ENCODE data around the gene ASPSCR1. TPM values are rescaled to one million over a fixed set of nuclear protein-coding genes. Genes with fewer than 3 reads are reported as not detected.

ASPSCR1 gene
- total RNA-seq, 1 experiment from 2014 or later = 59.2 TPM

- no peak overlapping the region for H3K27ac Mint-ChIP-seq (ENCODE audit: unreplicated experiment)
- peaks cover 12% of the 10 kb centered on the region for H3K36me3 Mint-ChIP-seq (ENCODE audit: insufficient read depth, unreplicated experiment)
- no peaks in the 10 kb centered on the region for H3K9me3 Mint-ChIP-seq (ENCODE audit: unreplicated experiment)
- no peaks in the 10 kb centered on the region for H3K27me3 ChIP-seq (replicated peaks; ENCODE audit: control insufficient read depth, insufficient read depth, low read length)
- ChIA-PET CTCF (no interaction called here), POLR2A (no interaction called here)
- no TSS peak for BruUV-seq (replicated peaks)
- H3K9me3 ChIP-seq = no peaks in the 10 kb centered on the region
- no peak overlapping the region for H3K4me3 ChIP-seq (ENCODE audit: low read depth, low read length)
- DNase-seq = no peak
- H3K4me3 Mint-ChIP-seq (ENCODE audit: unreplicated experiment) = no peak overlapping the region
- H3K36me3 ChIP-seq (ENCODE audit: control insufficient read depth, insufficient read depth, low read length) = no peaks in the 10 kb centered on the region; the same call in 1 of the 2 replicates
- no peaks in the 10 kb centered on the region for H3K27me3 Mint-ChIP-seq (ENCODE audit: insufficient read depth, unreplicated experiment)
- TF ChIP-seq, protein P1, sequence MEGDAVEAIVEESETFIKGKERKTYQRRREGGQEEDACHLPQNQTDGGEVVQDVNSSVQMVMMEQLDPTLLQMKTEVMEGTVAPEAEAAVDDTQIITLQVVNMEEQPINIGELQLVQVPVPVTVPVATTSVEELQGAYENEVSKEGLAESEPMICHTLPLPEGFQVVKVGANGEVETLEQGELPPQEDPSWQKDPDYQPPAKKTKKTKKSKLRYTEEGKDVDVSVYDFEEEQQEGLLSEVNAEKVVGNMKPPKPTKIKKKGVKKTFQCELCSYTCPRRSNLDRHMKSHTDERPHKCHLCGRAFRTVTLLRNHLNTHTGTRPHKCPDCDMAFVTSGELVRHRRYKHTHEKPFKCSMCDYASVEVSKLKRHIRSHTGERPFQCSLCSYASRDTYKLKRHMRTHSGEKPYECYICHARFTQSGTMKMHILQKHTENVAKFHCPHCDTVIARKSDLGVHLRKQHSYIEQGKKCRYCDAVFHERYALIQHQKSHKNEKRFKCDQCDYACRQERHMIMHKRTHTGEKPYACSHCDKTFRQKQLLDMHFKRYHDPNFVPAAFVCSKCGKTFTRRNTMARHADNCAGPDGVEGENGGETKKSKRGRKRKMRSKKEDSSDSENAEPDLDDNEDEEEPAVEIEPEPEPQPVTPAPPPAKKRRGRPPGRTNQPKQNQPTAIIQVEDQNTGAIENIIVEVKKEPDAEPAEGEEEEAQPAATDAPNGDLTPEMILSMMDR (IDR thresholded peaks at IDR 0.05; ENCODE audit: insufficient read depth in 1 of 2, low read depth in 1 of 2, low read length in 1 of 2, severe bottlenecking in 1 of 2, unreplicated experiment in 1 of 2) = no peak
- intact Hi-C loops (cut with micrococcal nuclease; ENCODE audit: unreplicated experiment) = no loop called here
- H3K4me1 ChIP-seq = peaks cover 19% of the 10 kb centered on the region
- no peaks in the 10 kb centered on the region for H3K4me1 Mint-ChIP-seq (ENCODE audit: low read depth, unreplicated experiment)
Observed at GRCh38 chr17:81999587-81999975, 22.2 kb downstream of the ASPSCR1 start.

GRCh38 chr17:81999976-82000802 is 22.8 kb downstream of the ASPSCR1 start:
- BruUV-seq (replicated peaks) = no TSS peak
- no peak overlapping the region for H3K4me3 Mint-ChIP-seq (ENCODE audit: unreplicated experiment)
- no peaks in the 10 kb centered on the region; the same call in 1 of the 2 replicates for H3K36me3 ChIP-seq (ENCODE audit: control insufficient read depth, insufficient read depth, low read length)
- peaks cover 12% of the 10 kb centered on the region for H3K36me3 Mint-ChIP-seq (ENCODE audit: insufficient read depth, unreplicated experiment)
- no peaks in the 10 kb centered on the region for H3K9me3 ChIP-seq
- CTCF ChIA-PET = no interaction called here
- H3K27me3 Mint-ChIP-seq (ENCODE audit: insufficient read depth, unreplicated experiment) = no peaks in the 10 kb centered on the region
- H3K4me1 ChIP-seq = peaks cover 19% of the 10 kb centered on the region
- intact Hi-C loops (cut with micrococcal nuclease; ENCODE audit: unreplicated experiment) = no loop called here
- H3K4me3 ChIP-seq (ENCODE audit: low read depth, low read length) = no peak overlapping the region
- no peaks in the 10 kb centered on the region for H3K4me1 Mint-ChIP-seq (ENCODE audit: low read depth, unreplicated experiment)
- TF ChIP-seq, protein P1 (IDR thresholded peaks at IDR 0.05; ENCODE audit: insufficient read depth in 1 of 2, low read depth in 1 of 2, low read length in 1 of 2, severe bottlenecking in 1 of 2, unreplicated experiment in 1 of 2) = no peak
- POLR2A ChIA-PET = no interaction called here
- no peaks in the 10 kb centered on the region for H3K27me3 ChIP-seq (replicated peaks; ENCODE audit: control insufficient read depth, insufficient read depth, low read length)
- DNase-seq = no peak
- peak overlapping the region; percentile 70 for H3K27ac Mint-ChIP-seq (ENCODE audit: unreplicated experiment)
- no peaks in the 10 kb centered on the region for H3K9me3 Mint-ChIP-seq (ENCODE audit: unreplicated experiment)

DNA sequence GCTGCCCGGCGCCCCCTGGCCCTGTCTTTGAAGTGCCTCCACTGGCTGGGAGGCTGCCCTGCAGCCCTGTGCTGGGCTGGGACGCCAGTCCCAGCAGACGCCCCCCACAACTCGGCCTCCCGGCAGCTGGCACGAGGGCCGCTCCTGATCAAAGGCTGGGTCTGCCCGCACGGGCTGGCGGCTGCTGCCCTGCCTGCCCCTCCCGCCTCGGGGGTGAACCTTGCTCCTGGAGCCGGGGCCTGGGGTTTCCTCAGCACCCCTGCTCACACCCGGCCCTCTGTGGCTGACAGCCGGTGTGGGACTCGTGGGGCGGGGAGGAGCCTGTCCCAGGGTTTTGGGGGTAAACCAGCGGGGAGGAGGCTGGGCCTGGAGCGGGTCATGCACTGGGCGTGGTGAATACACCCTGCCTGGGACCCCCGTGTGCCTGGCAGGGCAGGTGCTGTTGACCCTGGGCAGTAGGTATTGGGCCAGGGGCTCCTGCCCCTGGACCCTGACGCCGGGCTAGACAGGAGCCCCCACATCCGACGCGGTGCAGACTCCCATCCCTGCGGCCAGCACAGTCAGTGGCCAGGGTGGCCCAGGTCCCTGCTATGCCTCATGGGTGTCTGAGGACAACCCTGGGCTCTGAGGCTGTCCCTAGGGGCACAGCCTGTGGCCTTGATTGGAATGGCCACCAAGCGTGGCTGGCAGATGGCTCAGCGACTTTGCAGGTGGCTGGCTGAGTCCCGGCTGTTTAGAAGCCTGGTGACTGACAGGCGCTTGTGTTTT is 23.6 kb downstream of the ASPSCR1 start:
- intact Hi-C loops (cut with micrococcal nuclease; ENCODE audit: unreplicated experiment) = no loop called here
- H3K36me3 Mint-ChIP-seq (ENCODE audit: insufficient read depth, unreplicated experiment) = peaks cover 12% of the 10 kb centered on the region
- ChIA-PET POLR2A (no interaction called here), CTCF (no interaction called here)
- Histone ChIP-seq H3K4me3 (ENCODE audit: low read depth, low read length) (no peak overlapping the region), H3K36me3 (ENCODE audit: control insufficient read depth, insufficient read depth, low read length) (no peaks in the 10 kb centered on the region; the same call in 1 of the 2 replicates), H3K4me1 (peaks cover 19% of the 10 kb centered on the region), H3K27me3 (replicated peaks; ENCODE audit: control insufficient read depth, insufficient read depth, low read length) (no peaks in the 10 kb centered on the region), H3K9me3 (no peaks in the 10 kb centered on the region)
- no peak for DNase-seq
- TF ChIP-seq, protein P1 (IDR thresholded peaks at IDR 0.05; ENCODE audit: insufficient read depth in 1 of 2, low read depth in 1 of 2, low read length in 1 of 2, severe bottlenecking in 1 of 2, unreplicated experiment in 1 of 2) = no peak
- H3K9me3 Mint-ChIP-seq (ENCODE audit: unreplicated experiment) = no peaks in the 10 kb centered on the region
- no TSS peak for BruUV-seq (replicated peaks)
- no peaks in the 10 kb centered on the region for H3K27me3 Mint-ChIP-seq (ENCODE audit: insufficient read depth, unreplicated experiment)
- H3K27ac Mint-ChIP-seq (ENCODE audit: unreplicated experiment) = peak overlapping the region; percentile 70
- H3K4me1 Mint-ChIP-seq (ENCODE audit: low read depth, unreplicated experiment) = no peaks in the 10 kb centered on the region
- no peak overlapping the region for H3K4me3 Mint-ChIP-seq (ENCODE audit: unreplicated experiment)
